Choroid plexus epithelial cell (primary cell): ENCODE measurements around the gene NR2F6.

ENCODE experiments used
- DNase-seq: peaks from one replicate; pipeline ENCODE4 v3.0.0-alpha.2; 2010; ENCODE audit warnings: low read depth
- H3K4me3 ChIP-seq: 2 replicates; pipeline ENCODE4 v1.5.1; 2011; ENCODE audit warnings: low read depth, mild to moderate bottlenecking, control low read depth, low read length, moderate library complexity
- CTCF ChIP-seq: conservative IDR thresholded peaks from 2 replicates; pipeline ENCODE4 v1.5.1; 2011; ENCODE audit warnings: low read depth, mild to moderate bottlenecking, control low read depth, inconsistent platforms, low read length, moderate library complexity

Gene NR2F6

GRCh38 chr19:17245535-17245984 is at the start of gene NR2F6:
TSS of gene NR2F6 (minus strand) at chr19:17245919. CDS start at chr19:17245220, 699 bp downstream.
- H3K4me3 ChIP-seq: peak within 1 kb of the TSS; percentile 77
- DNase-seq: no peak
- TF ChIP-seq CTCF: no peak

- no peak for DNase-seq
- no peak overlapping the region for H3K4me3 ChIP-seq
- TF ChIP-seq CTCF: no peak
Observed at GRCh38 chr19:17294051-17294891, 48.6 kb upstream of the NR2F6 start.

- no peak for TF ChIP-seq CTCF
- DNase-seq: no peak
- no peak overlapping the region for H3K4me3 ChIP-seq
Observed at GRCh38 chr19:17293605-17294004, 47.9 kb upstream of the NR2F6 start.

GRCh38 chr19:17292301-17293074 is 46.8 kb upstream of the NR2F6 start:
- TF ChIP-seq CTCF: peak; percentile 88
- H3K4me3 ChIP-seq: peak overlapping the region; percentile 66
- DNase-seq: peak; percentile 93

- peak; percentile 95 for DNase-seq
- TF ChIP-seq CTCF: no peak
- peak overlapping the region; percentile 46 for H3K4me3 ChIP-seq
Observed at GRCh38 chr19:17289489-17289888, 43.8 kb upstream of the NR2F6 start.

GRCh38 chr19:17286752-17287151 is 41.0 kb upstream of the NR2F6 start:
- no peak overlapping the region for H3K4me3 ChIP-seq
- no peak for TF ChIP-seq CTCF
- no peak for DNase-seq
